ENCODE data around the gene CLRN2. TPM values are rescaled to one million over a fixed set of nuclear protein-coding genes. Genes with fewer than 3 reads are reported as not detected.
"Not testable (repeated sequence)": the region's sequence is repeated elsewhere in the genome, so short reads cannot be mapped to it uniquely, and the experiment has no call there.

CLRN2 gene
- polyA plus RNA-seq, 3 donors from 2014 or later = not detected

DNA sequence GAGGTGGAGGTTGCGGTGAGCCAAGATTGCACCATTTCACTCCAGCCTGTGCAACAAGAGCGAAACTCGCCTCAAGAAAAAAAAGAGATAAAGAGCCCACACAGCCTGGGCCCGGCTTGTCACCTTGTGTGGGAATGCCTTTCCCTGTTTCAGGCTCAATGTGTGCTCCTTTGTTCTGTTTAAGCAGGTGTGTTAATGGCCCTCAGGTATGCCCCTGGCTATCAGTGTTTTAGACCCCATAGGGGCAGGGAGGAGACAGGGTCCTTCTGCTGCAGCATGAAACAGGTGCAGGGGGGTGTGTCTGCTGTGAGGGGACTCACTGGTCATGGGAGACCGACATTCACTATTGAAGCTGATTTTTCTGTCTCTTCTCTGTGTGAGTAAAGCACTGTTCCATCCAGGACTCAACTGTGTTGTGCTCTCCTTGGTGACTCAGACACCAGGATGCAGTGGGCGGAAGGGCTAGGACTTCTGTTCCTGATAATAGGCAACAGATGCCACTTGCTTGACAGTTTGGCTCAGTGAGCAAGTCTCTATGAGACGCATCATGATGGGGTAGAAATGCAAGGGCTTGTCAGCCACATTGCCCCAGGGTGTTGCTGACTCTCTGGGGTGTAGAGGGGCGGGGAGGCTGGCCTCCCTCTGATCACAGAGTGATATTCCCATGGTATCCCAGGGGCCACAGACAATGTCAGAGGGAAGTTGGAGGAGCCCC is 46.4 kb downstream of the CLRN2 start:
- H3K36me3 Mint-ChIP-seq = no peaks in the 10 kb centered on the region
- H3K4me1 Mint-ChIP-seq = no peaks in the 10 kb centered on the region
- H3K27ac Mint-ChIP-seq = no peak overlapping the region
- DNase-seq = no peak
- H3K4me3 Mint-ChIP-seq = no peak overlapping the region
- H3K27me3 Mint-ChIP-seq (ENCODE audit: low read depth in 3 of 3) = no peaks in the 10 kb centered on the region
- H3K9me3 Mint-ChIP-seq = no peaks in the 10 kb centered on the region

DNA sequence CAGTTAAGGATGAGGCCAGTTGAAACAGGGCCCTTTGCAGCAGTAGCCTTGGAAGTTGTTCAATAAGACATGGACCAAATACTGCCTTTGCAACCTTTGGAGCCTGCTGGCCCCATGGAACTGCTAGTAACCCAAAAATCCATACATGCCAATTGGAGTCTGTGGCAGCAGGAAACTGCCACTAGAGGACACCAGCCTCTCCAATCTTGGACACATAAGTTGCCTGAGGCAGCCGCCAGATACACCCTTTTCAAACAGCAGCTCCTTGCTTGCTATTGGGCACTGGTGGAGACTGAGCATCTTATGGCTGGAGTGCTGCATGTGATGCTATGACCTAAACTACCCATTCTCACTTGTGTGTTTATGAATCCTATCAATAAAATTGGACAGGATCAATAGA is 47.2 kb downstream of the CLRN2 start:
- Mint-ChIP-seq H3K27me3 (ENCODE audit: low read depth in 3 of 3) (no peaks in the 10 kb centered on the region), H3K9me3 (no peaks in the 10 kb centered on the region), H3K4me1 (no peaks in the 10 kb centered on the region), H3K4me3 (no peak overlapping the region), H3K27ac (no peak overlapping the region), H3K36me3 (no peaks in the 10 kb centered on the region)
- DNase-seq = no peak

DNA sequence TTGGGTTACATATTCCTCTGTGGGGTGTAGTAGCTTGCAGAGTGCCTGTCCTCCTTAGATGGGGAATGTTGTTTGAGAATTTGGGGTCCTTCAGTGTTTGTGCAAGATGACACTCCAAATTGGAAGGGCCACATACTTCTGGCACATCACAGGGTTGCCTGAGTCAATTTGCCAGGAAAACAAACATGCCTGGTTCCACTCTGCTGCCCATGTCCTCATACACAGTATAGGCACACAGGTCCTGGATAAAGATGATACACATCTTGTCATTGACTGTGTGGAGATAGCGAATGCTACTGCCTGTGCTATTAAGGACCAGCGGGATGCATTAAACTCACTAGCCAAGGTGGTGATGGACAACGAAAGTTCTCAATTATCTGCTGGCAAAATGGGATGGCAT is 50.9 kb downstream of the CLRN2 start:
- H3K4me1 Mint-ChIP-seq = no peaks in the 10 kb centered on the region
- no peaks in the 10 kb centered on the region for H3K36me3 Mint-ChIP-seq
- H3K4me3 Mint-ChIP-seq = no peak overlapping the region
- H3K9me3 Mint-ChIP-seq = no peaks in the 10 kb centered on the region
- DNase-seq = no peak
- H3K27ac Mint-ChIP-seq = no peak overlapping the region
- peaks cover 0 to 3% (median 0%) of the 10 kb centered on the region in 3 donors for H3K27me3 Mint-ChIP-seq (ENCODE audit: low read depth in 3 of 3)

- Mint-ChIP-seq H3K27ac (no peak overlapping the region), H3K4me1 (no peaks in the 10 kb centered on the region), H3K4me3 (no peak overlapping the region), H3K27me3 (ENCODE audit: low read depth in 3 of 3) (peaks cover 0 to 3% (median 0%) of the 10 kb centered on the region in 3 donors), H3K9me3 (no peaks in the 10 kb centered on the region), H3K36me3 (no peaks in the 10 kb centered on the region)
- no peak for DNase-seq
These were observed 52.3 kb downstream of the CLRN2 start for GRCh38 chr4:17567271-17567670.

DNA sequence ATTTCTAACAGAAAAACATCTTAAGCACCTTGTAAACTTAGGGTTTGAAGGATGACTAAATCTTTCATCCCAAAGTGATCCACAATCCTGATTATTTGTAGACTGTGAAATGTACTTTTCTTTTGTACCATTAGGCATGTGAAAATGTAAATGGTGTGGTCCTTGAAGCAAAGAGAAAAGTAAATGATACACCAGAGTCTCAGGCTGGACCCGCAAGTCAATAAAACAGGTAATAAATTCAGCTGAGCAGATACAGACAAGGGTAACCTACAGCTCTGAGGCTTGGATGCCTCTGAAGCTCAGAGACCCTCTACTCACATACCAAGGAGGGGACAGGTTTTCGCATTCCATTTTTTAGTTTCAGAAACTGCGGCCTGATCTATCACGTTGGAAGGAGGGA is 59.2 kb downstream of the CLRN2 start:
- Mint-ChIP-seq H3K27ac (no peak overlapping the region), H3K9me3 (no peaks in the 10 kb centered on the region), H3K27me3 (ENCODE audit: low read depth in 3 of 3) (peaks cover 16 to 21% (median 18%) of the 10 kb centered on the region in 3 donors), H3K36me3 (no peaks in the 10 kb centered on the region), H3K4me3 (peak overlapping the region in 1 of 5 donors; percentile 53), H3K4me1 (peaks cover 17 to 19% of the 10 kb centered on the region in 2 donors)
- no peak for DNase-seq

- H3K9me3 Mint-ChIP-seq, DNase-seq, H3K4me3 Mint-ChIP-seq, H3K36me3 Mint-ChIP-seq: not testable (repeated sequence)
- H3K4me1 Mint-ChIP-seq = peaks cover 20 to 27% of the 10 kb centered on the region in 2 donors
- peak overlapping the region in 1 of 6 donors; percentile 99 for H3K27ac Mint-ChIP-seq
- peaks cover 16 to 21% (median 18%) of the 10 kb centered on the region in 3 donors for H3K27me3 Mint-ChIP-seq (ENCODE audit: low read depth in 3 of 3)
These were observed 60.2 kb downstream of the CLRN2 start for GRCh38 chr4:17575177-17575576.

Other genes starting within 250 kb of the CLRN2 start
- gene QDPR, start 3.1 kb upstream of the CLRN2 start, polyA plus RNA-seq = 10 to 100 TPM; 20.5 to 28.9 (median 23.6) TPM
- gene LAP3, start 62.0 kb downstream of the CLRN2 start, polyA plus RNA-seq = 100 to 1,000 TPM in 1 of 3 donors, 10 to 100 TPM in 2; 56.5 to 106 (median 72.7) TPM
- gene MED28, start 99.5 kb downstream of the CLRN2 start, polyA plus RNA-seq = 10 to 100 TPM; 33.4 to 45.3 (median 40.1) TPM